DOHH2 (cell line): Measurements from ENCODE around the gene CRIP3.
A peak's percentile ranks its signal among the peaks of the same experiment; 100 is the strongest.

Source experiments
- H3F3A ChIP-seq: fragments of 200-600 bp; sonication (generic), shearing (Covaris generic); 2 replicates; pipeline ENCODE4 v1.6.0; 2016; ENCODE audit warnings: antibody characterized with exemption, mild to moderate bottlenecking; ENCODE audit not compliant: control insufficient read depth, insufficient read depth
- H3K27ac ChIP-seq: fragments of 200-600 bp; sonication (generic); 2 replicates; pipeline ENCODE4 v1.5.1; 2014; ENCODE audit warnings: low read depth, mild to moderate bottlenecking, low read length, moderate library complexity
- H3K27me3 ChIP-seq: fragments of 200-600 bp; sonication (generic); 2 replicates; pipeline ENCODE4 v1.6.1; 2014; ENCODE audit warnings: mild to moderate bottlenecking, low read length, mixed read lengths; ENCODE audit not compliant: control insufficient read depth
- H3K36me3 ChIP-seq: fragments of 200-600 bp; sonication (generic); 2 replicates; pipeline ENCODE4 v1.6.1; 2014; ENCODE audit warnings: mild to moderate bottlenecking, low read length, moderate library complexity, mixed read lengths; ENCODE audit not compliant: control insufficient read depth
- H3K4me1 ChIP-seq: fragments of 200-600 bp; sonication (generic); 2 replicates; pipeline ENCODE4 v1.6.1; 2014; ENCODE audit warnings: mild to moderate bottlenecking, low read length, mixed read lengths; ENCODE audit not compliant: control insufficient read depth
- H3K4me2 ChIP-seq: fragments of 200-600 bp; sonication (generic); 2 replicates; pipeline ENCODE4 v1.6.0; 2014; ENCODE audit warnings: mild to moderate bottlenecking, low read length, moderate library complexity
- H3K4me3 ChIP-seq: fragments of 200-600 bp; sonication (generic); 2 replicates; pipeline ENCODE4 v1.5.1; 2014; ENCODE audit warnings: mild to moderate bottlenecking, low read length, mixed read lengths
- H3K79me2 ChIP-seq: fragments of 200-600 bp; sonication (generic); 2 replicates; pipeline ENCODE4 v1.6.1; 2014; ENCODE audit warnings: mild to moderate bottlenecking, low read length, mixed read lengths; ENCODE audit not compliant: control insufficient read depth
- H3K9me2 ChIP-seq: fragments of 200-600 bp; sonication (generic); replicated peaks from 2 replicates; pipeline ENCODE4 v1.6.1; 2014; ENCODE audit warnings: mild to moderate bottlenecking, low read length, mixed read lengths; ENCODE audit not compliant: control insufficient read depth
- H3K9me3 ChIP-seq: fragments of 200-600 bp; sonication (generic); 2 replicates; pipeline ENCODE4 v1.6.1; 2014; ENCODE audit warnings: antibody characterized with exemption, low read length, mixed read lengths; ENCODE audit not compliant: control insufficient read depth, insufficient read depth
- H4K20me1 ChIP-seq: fragments of 200-600 bp; sonication (generic); 2 replicates; pipeline ENCODE4 v1.6.0; 2014; ENCODE audit warnings: low read depth, mild to moderate bottlenecking, antibody characterized with exemption, low read length, moderate library complexity; ENCODE audit not compliant: control insufficient read depth, insufficient read depth
- CTCF ChIP-seq: fragments of 200-600 bp; sonication (generic); IDR thresholded peaks from one replicate; pipeline ENCODE4 v1.5.1; 2014; ENCODE audit warnings: antibody characterized with exemption, mild to moderate bottlenecking, low read depth, low read length; ENCODE audit not compliant: poor library complexity, severe bottlenecking
- EZH2phosphoT487 ChIP-seq: fragments of 200-600 bp; sonication (generic); IDR thresholded peaks from 2 replicates; pipeline ENCODE4 v1.6.1; 2017; ENCODE audit warnings: borderline replicate concordance, mild to moderate bottlenecking, antibody characterized with exemption, low read length, moderate library complexity, mixed read lengths

The CRIP3 gene

GRCh38 chr6:43313813-43314212, 5.2 kb upstream of the CRIP3 start:
- H3K4me1 ChIP-seq: peaks cover 99% of the 10 kb centered on the region
- no peaks in the 10 kb centered on the region for H3K79me2 ChIP-seq
- TF ChIP-seq CTCF (no peak), EZH2phosphoT487 (no peak)
- H3K4me3 ChIP-seq: peak overlapping the region; percentile 56
- no peaks in the 10 kb centered on the region for H3K9me2 ChIP-seq
- H3K36me3 ChIP-seq: peaks cover 23% of the 10 kb centered on the region
- peaks cover 50% of the 10 kb centered on the region for H3F3A ChIP-seq
- peak overlapping the region; percentile 75 for H3K4me2 ChIP-seq
- H3K27me3 ChIP-seq: no peaks in the 10 kb centered on the region
- H3K9me3 ChIP-seq: no peaks in the 10 kb centered on the region
- H4K20me1 ChIP-seq: no peaks in the 10 kb centered on the region
- H3K27ac ChIP-seq: peak overlapping the region; percentile 96

GRCh38 chr6:43311666-43312065, 3.0 kb upstream of the CRIP3 start:
- peaks cover 33% of the 10 kb centered on the region for H3F3A ChIP-seq
- no peaks in the 10 kb centered on the region for H3K9me2 ChIP-seq
- H3K27me3 ChIP-seq: no peaks in the 10 kb centered on the region
- TF ChIP-seq CTCF: no peak
- no peak for TF ChIP-seq EZH2phosphoT487
- H3K9me3 ChIP-seq: no peaks in the 10 kb centered on the region
- peaks cover 92% of the 10 kb centered on the region for H3K4me1 ChIP-seq
- peak overlapping the region; percentile 96 for H3K27ac ChIP-seq
- H3K4me3 ChIP-seq: peak overlapping the region; percentile 35
- H3K79me2 ChIP-seq: peaks cover 3% of the 10 kb centered on the region; the same call in 1 of the 2 replicates
- H4K20me1 ChIP-seq: no peaks in the 10 kb centered on the region
- peak overlapping the region; percentile 75 for H3K4me2 ChIP-seq
- H3K36me3 ChIP-seq: peaks cover 18% of the 10 kb centered on the region

GRCh38 chr6:43310624-43311023, 2.0 kb upstream of the CRIP3 start:
- H3F3A ChIP-seq: peaks cover 33% of the 10 kb centered on the region
- H3K79me2 ChIP-seq: peaks cover 3% of the 10 kb centered on the region; the same call in 1 of the 2 replicates
- H3K36me3 ChIP-seq: peaks cover 8% of the 10 kb centered on the region
- H3K4me2 ChIP-seq: peak overlapping the region; percentile 75; the same call in 1 of the 2 replicates
- H3K9me3 ChIP-seq: no peaks in the 10 kb centered on the region
- no peaks in the 10 kb centered on the region for H4K20me1 ChIP-seq
- no peaks in the 10 kb centered on the region for H3K27me3 ChIP-seq
- no peak overlapping the region for H3K4me3 ChIP-seq
- H3K4me1 ChIP-seq: peaks cover 81% of the 10 kb centered on the region
- H3K9me2 ChIP-seq: no peaks in the 10 kb centered on the region
- peak overlapping the region; percentile 96 for H3K27ac ChIP-seq
- TF ChIP-seq CTCF: no peak
- no peak for TF ChIP-seq EZH2phosphoT487
